ENCODE results near the gene RAB7A. TPM values are rescaled to one million over a fixed set of nuclear protein-coding genes. Genes with fewer than 3 reads are reported as not detected.

The RAB7A gene
- 169 to 183 TPM (median 176 TPM) in 5 replicates for total RNA-seq (2022; extraction: Qiagen RNA extraction)

DNA sequence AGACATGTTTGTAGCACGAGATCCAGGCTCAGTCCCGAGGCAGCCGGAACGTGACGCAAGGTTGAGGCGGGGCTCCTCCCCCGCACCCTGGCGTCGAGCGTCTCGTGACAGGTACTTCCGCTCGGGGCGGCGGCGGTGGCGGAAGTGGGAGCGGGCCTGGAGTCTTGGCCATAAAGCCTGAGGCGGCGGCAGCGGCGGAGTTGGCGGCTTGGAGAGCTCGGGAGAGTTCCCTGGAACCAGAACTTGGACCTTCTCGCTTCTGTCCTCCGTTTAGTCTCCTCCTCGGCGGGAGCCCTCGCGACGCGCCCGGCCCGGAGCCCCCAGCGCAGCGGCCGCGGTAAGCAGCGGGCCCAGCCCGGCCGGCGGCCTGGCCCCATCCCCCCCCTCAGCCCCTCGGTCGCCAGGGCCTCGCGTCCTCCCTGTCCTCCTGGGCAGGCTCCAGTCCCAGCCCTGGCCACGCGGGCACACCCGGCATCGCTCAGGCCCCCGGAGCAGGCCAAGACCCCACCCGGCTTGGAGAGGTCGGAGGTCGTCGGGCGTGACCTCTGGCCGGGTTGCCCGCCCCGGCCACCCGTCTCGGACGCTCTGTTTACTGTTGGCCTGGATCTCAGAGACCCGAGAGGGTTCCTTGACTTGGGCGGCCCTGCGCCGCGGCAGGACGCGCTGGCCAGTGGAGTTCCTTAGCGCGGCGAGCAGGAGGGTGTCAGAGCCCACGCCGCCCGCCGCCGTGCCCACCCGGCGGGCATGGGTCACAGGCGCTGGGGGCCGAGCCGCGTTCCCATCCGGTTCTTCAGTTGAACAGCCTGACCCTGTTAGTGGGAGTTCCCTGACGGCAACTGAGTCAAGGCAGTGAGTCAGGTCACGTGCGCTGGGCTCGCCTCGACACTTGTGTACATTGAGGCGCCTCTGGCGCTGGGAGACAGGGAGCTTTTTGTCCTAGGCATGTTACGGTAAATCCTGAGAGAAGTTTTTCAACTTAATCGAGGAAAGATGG, at the start of gene RAB7A:
TSS of gene RAB7A (plus strand) at position 161 of the 994 bp plus-strand sequence. CDS start 69,185 bp downstream, outside the sequence.

Other genes with a start within 250 kb of the RAB7A start
- 3.9 to 5.6 TPM (median 4.9 TPM) in 5 replicates for gene GATA2, start 233.0 kb upstream of the RAB7A start, total RNA-seq (2022; extraction: Qiagen RNA extraction)
- 155 to 186 TPM (median 158 TPM) in 5 replicates for gene RPN1, start 75.4 kb upstream of the RAB7A start, total RNA-seq (2022; extraction: Qiagen RNA extraction)
- 21.8 to 24.5 TPM (median 23.5 TPM) in 5 replicates for gene ACAD9, start 153.4 kb downstream of the RAB7A start, total RNA-seq (2022; extraction: Qiagen RNA extraction)

All from A549 treated with AZD2906 at 1 μM for 4 hours (cell line).